ENCODE measurements around the gene KCNB1.

DNA sequence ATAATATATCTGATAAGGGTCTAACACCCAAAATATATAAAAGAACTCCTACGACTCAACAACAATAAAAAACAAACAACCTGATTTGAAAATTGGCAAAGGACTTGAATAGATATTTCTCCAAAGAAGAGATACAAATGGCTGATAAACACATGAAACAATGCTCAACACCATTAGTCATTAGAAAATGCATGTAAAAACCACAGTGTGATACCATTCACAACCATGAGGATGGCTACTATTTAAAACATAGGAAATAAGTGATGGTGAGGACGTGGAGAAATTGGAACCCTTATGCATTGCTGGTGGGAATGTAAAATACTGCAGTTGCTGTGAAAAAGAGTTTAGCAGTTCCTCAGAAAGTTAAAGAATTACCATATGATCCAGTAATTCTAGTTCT, 44.1 kb upstream of the KCNB1 start:
- TF ChIP-seq, protein P1, sequence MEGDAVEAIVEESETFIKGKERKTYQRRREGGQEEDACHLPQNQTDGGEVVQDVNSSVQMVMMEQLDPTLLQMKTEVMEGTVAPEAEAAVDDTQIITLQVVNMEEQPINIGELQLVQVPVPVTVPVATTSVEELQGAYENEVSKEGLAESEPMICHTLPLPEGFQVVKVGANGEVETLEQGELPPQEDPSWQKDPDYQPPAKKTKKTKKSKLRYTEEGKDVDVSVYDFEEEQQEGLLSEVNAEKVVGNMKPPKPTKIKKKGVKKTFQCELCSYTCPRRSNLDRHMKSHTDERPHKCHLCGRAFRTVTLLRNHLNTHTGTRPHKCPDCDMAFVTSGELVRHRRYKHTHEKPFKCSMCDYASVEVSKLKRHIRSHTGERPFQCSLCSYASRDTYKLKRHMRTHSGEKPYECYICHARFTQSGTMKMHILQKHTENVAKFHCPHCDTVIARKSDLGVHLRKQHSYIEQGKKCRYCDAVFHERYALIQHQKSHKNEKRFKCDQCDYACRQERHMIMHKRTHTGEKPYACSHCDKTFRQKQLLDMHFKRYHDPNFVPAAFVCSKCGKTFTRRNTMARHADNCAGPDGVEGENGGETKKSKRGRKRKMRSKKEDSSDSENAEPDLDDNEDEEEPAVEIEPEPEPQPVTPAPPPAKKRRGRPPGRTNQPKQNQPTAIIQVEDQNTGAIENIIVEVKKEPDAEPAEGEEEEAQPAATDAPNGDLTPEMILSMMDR (IDR thresholded peaks at IDR 0.05): no peak
- no peak for TF ChIP-seq POLR2AphosphoS5 (IDR thresholded peaks at IDR 0.05)

Data from breast epithelium (tissue), 3 donors.